ENCODE data around the gene FCRL6.

FCRL6 gene

GRCh38 chr1:159838715-159839114 lies 36.6 kb downstream of the FCRL6 start:
- no peak for DNase-seq

GRCh38 chr1:159839116-159839849 lies 37.1 kb downstream of the FCRL6 start:
- DNase-seq = no peak

GRCh38 chr1:159841749-159842148 lies 39.6 kb downstream of the FCRL6 start:
- no peak for DNase-seq

- DNase-seq = no peak
Measured at GRCh38 chr1:159843459-159843858, 41.3 kb downstream of the FCRL6 start.

GRCh38 chr1:159845751-159846629 lies 43.8 kb downstream of the FCRL6 start:
- DNase-seq = no peak

- DNase-seq = no peak
Measured at GRCh38 chr1:159847231-159847630, 45.1 kb downstream of the FCRL6 start.

- DNase-seq = no peak
Measured at GRCh38 chr1:159848326-159848725, 46.2 kb downstream of the FCRL6 start.

- DNase-seq = no peak
Measured at GRCh38 chr1:159849626-159850366, 47.6 kb downstream of the FCRL6 start.

- no peak for DNase-seq
Measured at GRCh38 chr1:159851407-159851806, 49.2 kb downstream of the FCRL6 start.

GRCh38 chr1:159853417-159854115 lies 51.4 kb downstream of the FCRL6 start:
- no peak for DNase-seq

GRCh38 chr1:159854116-159854692 lies 52.0 kb downstream of the FCRL6 start:
- DNase-seq = peak in 2 of 4 experiments; percentile 2 to 6

- peak; percentile 39 to 61 (median 46) for DNase-seq
Measured at GRCh38 chr1:159854693-159855192, 52.6 kb downstream of the FCRL6 start.

- no peak for DNase-seq
Measured at GRCh38 chr1:159855709-159856108, 53.5 kb downstream of the FCRL6 start.

GRCh38 chr1:159856576-159856975 lies 54.4 kb downstream of the FCRL6 start:
- DNase-seq = no peak

- no peak for DNase-seq
Measured at GRCh38 chr1:159857889-159858288, 55.7 kb downstream of the FCRL6 start.

- no peak for DNase-seq
Measured at GRCh38 chr1:159859767-159860322, 57.7 kb downstream of the FCRL6 start.

GRCh38 chr1:159860456-159860855 lies 58.3 kb downstream of the FCRL6 start:
- DNase-seq = no peak

- DNase-seq = no peak
Measured at GRCh38 chr1:159861218-159861617, 59.1 kb downstream of the FCRL6 start.

- no peak for DNase-seq
Measured at GRCh38 chr1:159862031-159862430, 59.9 kb downstream of the FCRL6 start.

GRCh38 chr1:159862557-159862956 lies 60.4 kb downstream of the FCRL6 start, which contains the start of gene VSIG8:
Gene VSIG8 (minus strand): TSS chr1:159862657. CDS start chr1:159862521, 136 bp downstream.
- DNase-seq = no peak

GRCh38 chr1:159864262-159864661 lies 62.1 kb downstream of the FCRL6 start:
- DNase-seq = no peak
